A673 (cell line): ENCODE results near the gene RNF115. TPM values are rescaled to one million over a fixed set of nuclear protein-coding genes. Genes with fewer than 3 reads are reported as not detected.

Experiments used
- BruUV-seq: library from RNA; stranded (reverse); fragments of 400-500 nt; replicated peaks from 2 replicates; lab custom pipeline; 2021; lab: Mats Ljungman, UMichigan
- CTCF ChIA-PET: fragments of 300-600 bp; sonication (Branson Sonifier 250); formaldehyde crosslinking; loops from one replicate; lab custom pipeline; 2022; ENCODE audit warnings: antibody characterized with exemption; lab: Charles Lee
- POLR2A ChIA-PET: fragments of 300-600 bp; sonication (Branson Sonifier 250); formaldehyde crosslinking; loops from one replicate; lab custom pipeline; 2022; ENCODE audit warnings: antibody characterized with exemption; ENCODE audit not compliant: low non-redundant PET; lab: Charles Lee
- DNase-seq: peaks from one replicate; pipeline ENCODE4 v3.0.0-alpha.2; 2015; ENCODE audit warnings: low spot score
- H3K27ac ChIP-seq: fragments of 200-600 bp; sonication (generic); 2 replicates; pipeline ENCODE4 v1.5.1; 2016; ENCODE audit warnings: mixed run types, low read depth, mild to moderate bottlenecking, mixed read lengths, antibody characterized with exemption, low read length; ENCODE audit not compliant: poor library complexity, severe bottlenecking
- H3K27me3 ChIP-seq: fragments of 200-600 bp; sonication (generic); replicated peaks from 2 replicates; pipeline ENCODE4 v1.6.1; 2017; ENCODE audit warnings: mixed run types, low read depth, mild to moderate bottlenecking, mixed read lengths, antibody characterized with exemption, low read length; ENCODE audit not compliant: insufficient read depth, poor library complexity
- H3K36me3 ChIP-seq: fragments of 200-600 bp; sonication (generic); 2 replicates; pipeline ENCODE4 v1.6.1; 2016; ENCODE audit warnings: mixed run types, mild to moderate bottlenecking, mixed read lengths, antibody characterized with exemption, low read length; ENCODE audit not compliant: insufficient read depth, poor library complexity, severe bottlenecking
- H3K4me1 ChIP-seq: fragments of 200-600 bp; sonication (generic); 2 replicates; pipeline ENCODE4 v1.6.1; 2017; ENCODE audit warnings: mixed run types, mild to moderate bottlenecking, mixed read lengths, antibody characterized with exemption, low read length; ENCODE audit not compliant: insufficient read depth, poor library complexity, severe bottlenecking
- H3K4me3 ChIP-seq: fragments of 200-600 bp; sonication (generic); 2 replicates; pipeline ENCODE4 v1.5.1; 2016; ENCODE audit warnings: low read depth, mixed run types, mild to moderate bottlenecking, mixed read lengths, low read length; ENCODE audit not compliant: poor library complexity, severe bottlenecking
- H3K9me3 ChIP-seq: fragments of 200-600 bp; sonication (generic); 2 replicates; pipeline ENCODE4 v1.6.1; 2016; ENCODE audit warnings: mixed run types, low read depth, mild to moderate bottlenecking, mixed read lengths, antibody characterized with exemption, low read length; ENCODE audit not compliant: poor library complexity, severe bottlenecking
- EZH2 ChIP-seq: fragments of 200-600 bp; sonication (generic); IDR thresholded peaks from 2 replicates; pipeline ENCODE4 v1.6.1; 2017; ENCODE audit warnings: borderline replicate concordance, low read depth, mild to moderate bottlenecking, mixed read lengths, antibody characterized with exemption, low read length; ENCODE audit not compliant: poor library complexity, severe bottlenecking
- intact Hi-C: fragments of 100-400 bp; cut with micrococcal nuclease; formaldehyde crosslinking; loops from one replicate; pipeline ENCODE4 v1.10.0; 2022; ENCODE audit not compliant: unreplicated experiment
- total RNA-seq: library from RNA; stranded (reverse); gene quantifications from 2 replicates; pipeline ENCODE4 v1.2.3, GENCODE V29; 2021
- TF ChIP-seq, protein P1 (sequence below): fragments of 300-800, 200-600 bp; sonication (generic); conservative IDR thresholded peaks from 2 replicates; pipeline ENCODE4 v1.5.1; 2017; ENCODE audit warnings: low read depth, mild to moderate bottlenecking, antibody characterized with exemption, low read length, moderate library complexity, mixed read lengths

The RNF115 gene
- total RNA-seq, 1 experiment from 2014 or later = 18.0 TPM

- BruUV-seq = no TSS peak
- no peaks in the 10 kb centered on the region for H3K27me3 ChIP-seq
- ChIA-PET POLR2A (no interaction called here), CTCF (no interaction called here)
- TF ChIP-seq, protein P1, sequence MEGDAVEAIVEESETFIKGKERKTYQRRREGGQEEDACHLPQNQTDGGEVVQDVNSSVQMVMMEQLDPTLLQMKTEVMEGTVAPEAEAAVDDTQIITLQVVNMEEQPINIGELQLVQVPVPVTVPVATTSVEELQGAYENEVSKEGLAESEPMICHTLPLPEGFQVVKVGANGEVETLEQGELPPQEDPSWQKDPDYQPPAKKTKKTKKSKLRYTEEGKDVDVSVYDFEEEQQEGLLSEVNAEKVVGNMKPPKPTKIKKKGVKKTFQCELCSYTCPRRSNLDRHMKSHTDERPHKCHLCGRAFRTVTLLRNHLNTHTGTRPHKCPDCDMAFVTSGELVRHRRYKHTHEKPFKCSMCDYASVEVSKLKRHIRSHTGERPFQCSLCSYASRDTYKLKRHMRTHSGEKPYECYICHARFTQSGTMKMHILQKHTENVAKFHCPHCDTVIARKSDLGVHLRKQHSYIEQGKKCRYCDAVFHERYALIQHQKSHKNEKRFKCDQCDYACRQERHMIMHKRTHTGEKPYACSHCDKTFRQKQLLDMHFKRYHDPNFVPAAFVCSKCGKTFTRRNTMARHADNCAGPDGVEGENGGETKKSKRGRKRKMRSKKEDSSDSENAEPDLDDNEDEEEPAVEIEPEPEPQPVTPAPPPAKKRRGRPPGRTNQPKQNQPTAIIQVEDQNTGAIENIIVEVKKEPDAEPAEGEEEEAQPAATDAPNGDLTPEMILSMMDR = no peak
- no peak for TF ChIP-seq EZH2
- DNase-seq = no peak
- peaks cover 45% of the 10 kb centered on the region for H3K36me3 ChIP-seq
- no peaks in the 10 kb centered on the region for H3K9me3 ChIP-seq
- H3K4me3 ChIP-seq = no peak overlapping the region
- intact Hi-C loops = loop anchor here (5.0 kb wide), 1 partner anchor 129 kb away; no protein-coding TSS in a partner anchor
- H3K27ac ChIP-seq = no peak overlapping the region
- H3K4me1 ChIP-seq = peaks cover 12% of the 10 kb centered on the region
These were observed 23.9 kb upstream of the RNF115 start for GRCh38 chr1:145847827-145848226.

DNA sequence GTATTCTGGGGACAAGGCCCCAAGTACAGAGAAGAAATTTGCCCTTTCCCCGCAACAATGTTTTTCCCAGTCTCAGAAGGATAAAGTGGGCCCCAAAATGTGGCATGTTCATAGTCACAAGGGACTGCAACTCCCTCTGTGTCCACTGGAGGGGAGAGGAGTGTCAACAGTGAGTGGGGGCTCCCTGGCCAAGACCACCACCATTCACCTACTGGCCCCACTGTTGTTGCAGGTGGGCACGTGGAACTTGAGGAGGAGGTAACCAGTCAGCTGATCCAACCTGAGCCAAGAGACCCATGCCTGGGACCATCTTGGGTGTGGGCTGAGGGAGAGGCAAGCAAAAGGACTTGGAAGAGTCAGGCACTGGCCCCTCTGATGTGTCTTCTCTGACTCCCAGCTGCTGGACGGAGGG is 22.3 kb upstream of the RNF115 start:
- POLR2A ChIA-PET = interaction anchor here (0.9 kb wide), 1 partner anchor 19 kb away, joined by 5 read pairs; no protein-coding TSS in a partner anchor
- peak overlapping the region; percentile 85 for H3K27ac ChIP-seq
- CTCF ChIA-PET = interaction anchor here (2.9 kb wide), 1 partner anchor 13 kb away, joined by 25 read pairs; the partner anchor contains the start of gene PIAS3
- TF ChIP-seq, protein P1 = peak; percentile 71
- TF ChIP-seq EZH2 = no peak
- H3K4me1 ChIP-seq = peaks cover 12% of the 10 kb centered on the region
- peak overlapping the region; percentile 74 for H3K4me3 ChIP-seq
- intact Hi-C loops = loop anchor here (5.0 kb wide), 1 partner anchor 131 kb away; no protein-coding TSS in a partner anchor
- H3K36me3 ChIP-seq = peaks cover 49% of the 10 kb centered on the region
- no peaks in the 10 kb centered on the region for H3K9me3 ChIP-seq
- H3K27me3 ChIP-seq = no peaks in the 10 kb centered on the region
- no TSS peak for BruUV-seq
- peak; percentile 67 for DNase-seq

- Histone ChIP-seq H3K36me3 (peaks cover 48% of the 10 kb centered on the region), H3K27me3 (no peaks in the 10 kb centered on the region), H3K4me3 (peak within 1 kb of the TSS; percentile 74), H3K27ac (peak within 1 kb of the TSS; percentile 85), H3K9me3 (no peaks in the 10 kb centered on the region), H3K4me1 (peaks cover 12% of the 10 kb centered on the region)
- peak; percentile 88 for DNase-seq
- BruUV-seq = no TSS peak
- no peak for TF ChIP-seq EZH2
- TF ChIP-seq, protein P1 = peak; percentile 98
- ChIA-PET POLR2A (interaction anchor here (0.5 to 1.0 kb wide), 4 partner anchors 18 to 41 kb away, joined by 3 to 7 read pairs (median 4); partner anchors contain the start of genes POLR3C and RNF115), CTCF (interaction anchor here (0.6 to 2.9 kb wide), 9 partner anchors 11 to 171 kb away, joined by 3 to 25 read pairs (median 3); partner anchors contain the start of genes ANKRD34A, PIAS3 and POLR3GL)
- intact Hi-C loops = loop anchor here (2.0 to 5.0 kb wide), 2 partner anchors 132 to 171 kb away; no protein-coding TSS in a partner anchor
These were observed 21.7 kb upstream of the RNF115 start, which contains the start of gene NUDT17 for GRCh38 chr1:145845514-145846161. Gene NUDT17, plus strand, starts transcription at chr1:145845630. Its CDS starts 11 bp downstream, at chr1:145845641.
